Glutamatergic neuron (in vitro differentiated cells): ENCODE data around the gene TECRL. TPM values are rescaled to one million over a fixed set of nuclear protein-coding genes. Genes with fewer than 3 reads are reported as not detected.

ENCODE experiments used
- DNase-seq: peaks from one replicate; pipeline ENCODE4 v3.0.0; 2022
- H3K27ac Mint-ChIP-seq: one replicate; pipeline ENCODE4 v1.8.0; 2020; ENCODE audit warnings: mild to moderate bottlenecking, mixed read lengths, inconsistent platforms; ENCODE audit not compliant: unreplicated experiment
- H3K27me3 Mint-ChIP-seq: one replicate; pipeline ENCODE4 v1.8.0; 2020; ENCODE audit warnings: mild to moderate bottlenecking, moderate library complexity, mixed read lengths, inconsistent platforms; ENCODE audit not compliant: unreplicated experiment
- H3K36me3 Mint-ChIP-seq: one replicate; pipeline ENCODE4 v1.8.0; 2020; ENCODE audit warnings: mild to moderate bottlenecking, mixed read lengths, inconsistent platforms; ENCODE audit not compliant: unreplicated experiment
- H3K4me1 Mint-ChIP-seq: one replicate; pipeline ENCODE4 v1.8.0; 2020; ENCODE audit warnings: mild to moderate bottlenecking, low read depth, mixed read lengths, inconsistent platforms; ENCODE audit not compliant: unreplicated experiment
- H3K4me3 Mint-ChIP-seq: one replicate; pipeline ENCODE4 v1.8.0; 2020; ENCODE audit warnings: mild to moderate bottlenecking, mixed read lengths, inconsistent platforms; ENCODE audit not compliant: unreplicated experiment
- H3K9me3 Mint-ChIP-seq: one replicate; pipeline ENCODE4 v1.8.0; 2020; ENCODE audit warnings: mild to moderate bottlenecking, moderate library complexity, mixed read lengths, inconsistent platforms; ENCODE audit not compliant: unreplicated experiment
- total RNA-seq: library from RNA; stranded (reverse); fragmentation: NEBNext Ultra II Directional; extraction: Animal tissue kit (Norgen Biotek cat#: 25700); gene quantifications from one replicate; pipeline ENCODE4 v1.2.1, GENCODE V29; 2021; ENCODE audit not compliant: unreplicated experiment
- TF ChIP-seq, protein P1 (sequence below): fragments of 200-600 bp; sonication (generic); IDR thresholded peaks from one replicate; pipeline ENCODE4 v1.5.0; 2021; ENCODE audit not compliant: partially characterized antibody, unreplicated experiment

TECRL gene
- total RNA-seq, 1 donor from 2014 or later = not detected

DNA sequence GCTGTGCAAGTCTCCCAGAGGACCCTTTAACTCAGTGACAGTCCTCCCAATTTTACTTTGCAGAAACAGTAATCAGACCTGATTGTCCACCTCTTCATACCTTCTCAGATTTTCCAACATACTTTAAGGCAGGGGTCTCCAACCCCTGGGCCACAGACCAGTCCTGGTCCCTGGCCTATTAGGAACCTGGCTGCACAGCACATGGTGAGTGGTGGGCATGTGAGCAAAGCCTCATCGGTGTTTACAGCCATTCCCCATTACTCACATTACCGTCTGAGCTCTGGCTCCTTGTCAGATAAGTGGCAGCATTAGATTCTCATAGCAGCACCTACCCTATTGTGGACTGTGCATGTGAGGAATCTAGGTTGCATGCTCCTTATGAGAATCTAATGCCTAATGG is 74.3 kb downstream of the TECRL start:
- no peaks in the 10 kb centered on the region for H3K4me1 Mint-ChIP-seq
- no peak overlapping the region for H3K27ac Mint-ChIP-seq
- H3K4me3 Mint-ChIP-seq = no peak overlapping the region
- H3K27me3 Mint-ChIP-seq = no peaks in the 10 kb centered on the region
- TF ChIP-seq, protein P1, sequence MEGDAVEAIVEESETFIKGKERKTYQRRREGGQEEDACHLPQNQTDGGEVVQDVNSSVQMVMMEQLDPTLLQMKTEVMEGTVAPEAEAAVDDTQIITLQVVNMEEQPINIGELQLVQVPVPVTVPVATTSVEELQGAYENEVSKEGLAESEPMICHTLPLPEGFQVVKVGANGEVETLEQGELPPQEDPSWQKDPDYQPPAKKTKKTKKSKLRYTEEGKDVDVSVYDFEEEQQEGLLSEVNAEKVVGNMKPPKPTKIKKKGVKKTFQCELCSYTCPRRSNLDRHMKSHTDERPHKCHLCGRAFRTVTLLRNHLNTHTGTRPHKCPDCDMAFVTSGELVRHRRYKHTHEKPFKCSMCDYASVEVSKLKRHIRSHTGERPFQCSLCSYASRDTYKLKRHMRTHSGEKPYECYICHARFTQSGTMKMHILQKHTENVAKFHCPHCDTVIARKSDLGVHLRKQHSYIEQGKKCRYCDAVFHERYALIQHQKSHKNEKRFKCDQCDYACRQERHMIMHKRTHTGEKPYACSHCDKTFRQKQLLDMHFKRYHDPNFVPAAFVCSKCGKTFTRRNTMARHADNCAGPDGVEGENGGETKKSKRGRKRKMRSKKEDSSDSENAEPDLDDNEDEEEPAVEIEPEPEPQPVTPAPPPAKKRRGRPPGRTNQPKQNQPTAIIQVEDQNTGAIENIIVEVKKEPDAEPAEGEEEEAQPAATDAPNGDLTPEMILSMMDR = no peak
- H3K36me3 Mint-ChIP-seq = no peaks in the 10 kb centered on the region
- no peak for DNase-seq
- no peaks in the 10 kb centered on the region for H3K9me3 Mint-ChIP-seq

DNA sequence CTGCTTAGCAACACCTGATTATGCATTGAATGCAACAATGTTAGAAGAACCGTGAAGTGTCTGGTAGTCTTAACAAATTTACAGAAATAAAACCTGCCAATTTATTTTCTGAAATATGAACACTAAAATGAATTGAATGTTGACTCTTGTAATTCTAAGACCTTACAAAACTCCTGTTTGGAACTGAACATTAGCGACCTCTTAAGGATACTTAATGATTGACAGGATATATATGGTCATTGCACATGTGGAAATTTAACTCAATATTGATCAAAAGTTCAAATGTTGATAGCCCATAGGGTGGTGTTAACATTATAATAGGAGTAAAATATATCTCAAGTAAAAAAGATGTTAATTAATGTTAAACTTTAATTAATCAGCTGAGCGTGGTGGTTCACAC is 79.1 kb downstream of the TECRL start:
- H3K4me3 Mint-ChIP-seq = no peak overlapping the region
- TF ChIP-seq, protein P1 = peak; percentile 24
- no peak for DNase-seq

DNA sequence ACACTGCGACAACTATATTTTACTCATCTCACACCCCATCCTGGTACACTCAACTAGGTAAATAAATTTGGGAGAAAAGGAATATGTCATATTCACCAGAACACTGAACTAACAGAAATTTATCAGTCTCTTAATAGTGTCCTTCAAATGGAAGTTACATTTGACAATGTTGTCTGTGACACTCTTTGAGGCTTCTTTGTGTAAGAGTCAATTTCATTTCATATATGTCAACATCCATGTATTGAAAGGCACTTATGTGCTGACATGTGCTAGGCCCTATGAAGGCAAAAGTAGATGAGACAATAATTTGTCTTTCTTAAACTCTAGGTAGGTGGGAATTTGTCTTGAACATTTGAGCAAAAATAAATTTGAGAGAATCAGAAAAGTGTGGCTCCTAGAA is 82.0 kb downstream of the TECRL start:
- no peak overlapping the region for H3K27ac Mint-ChIP-seq
- H3K4me3 Mint-ChIP-seq = no peak overlapping the region
- TF ChIP-seq, protein P1 = no peak
- no peaks in the 10 kb centered on the region for H3K9me3 Mint-ChIP-seq
- no peaks in the 10 kb centered on the region for H3K4me1 Mint-ChIP-seq
- H3K27me3 Mint-ChIP-seq = no peaks in the 10 kb centered on the region
- H3K36me3 Mint-ChIP-seq = no peaks in the 10 kb centered on the region
- DNase-seq = no peak

More for the DNA sequence above, 79.1 kb downstream of the TECRL start:
- no peaks in the 10 kb centered on the region for H3K9me3 Mint-ChIP-seq
- no peaks in the 10 kb centered on the region for H3K27me3 Mint-ChIP-seq
- H3K4me1 Mint-ChIP-seq = no peaks in the 10 kb centered on the region
- H3K36me3 Mint-ChIP-seq = no peaks in the 10 kb centered on the region
- no peak overlapping the region for H3K27ac Mint-ChIP-seq

DNA sequence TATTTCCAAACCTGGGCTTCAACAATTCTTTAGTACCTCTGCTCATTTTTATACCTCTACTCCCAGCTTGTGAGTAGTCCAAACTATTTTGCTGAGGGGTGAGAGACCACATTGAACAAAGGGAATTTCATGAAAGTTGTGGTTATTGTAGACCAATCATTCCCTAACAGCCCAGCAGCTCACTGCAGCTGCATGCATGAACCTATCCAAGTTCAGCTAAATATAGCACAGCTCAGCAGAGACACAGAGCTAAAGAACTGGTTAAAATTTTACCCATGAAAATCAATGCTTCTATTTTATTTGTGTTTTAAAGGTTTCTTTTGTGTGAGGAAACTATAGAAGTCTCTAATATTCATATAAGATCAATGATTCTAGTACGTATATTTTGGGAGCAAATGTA is 82.7 kb downstream of the TECRL start:
- TF ChIP-seq, protein P1 = no peak
- DNase-seq = no peak
- Mint-ChIP-seq H3K27me3 (no peaks in the 10 kb centered on the region), H3K4me3 (no peak overlapping the region), H3K27ac (no peak overlapping the region), H3K9me3 (no peaks in the 10 kb centered on the region), H3K36me3 (no peaks in the 10 kb centered on the region), H3K4me1 (no peaks in the 10 kb centered on the region)

DNA sequence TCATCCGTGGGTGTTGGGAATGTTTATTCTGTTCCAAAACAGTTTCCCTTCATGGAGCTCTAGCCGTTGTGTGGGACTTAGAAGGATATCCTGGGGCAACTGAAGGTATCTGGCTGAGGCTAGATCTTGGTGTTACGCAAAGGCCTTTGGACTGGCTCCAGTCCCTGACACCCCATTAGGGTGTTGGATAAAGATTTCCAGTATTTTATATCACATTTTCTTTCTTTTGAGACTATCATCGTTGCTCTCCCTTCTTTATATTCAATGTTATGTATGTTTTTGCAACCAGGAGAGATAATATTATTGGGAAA is 103.0 kb downstream of the TECRL start:
- peaks cover 4% of the 10 kb centered on the region for H3K36me3 Mint-ChIP-seq
- H3K27ac Mint-ChIP-seq = no peak overlapping the region
- DNase-seq = no peak
- H3K9me3 Mint-ChIP-seq = peaks cover 4% of the 10 kb centered on the region
- H3K4me3 Mint-ChIP-seq = no peak overlapping the region
- TF ChIP-seq, protein P1 = no peak
- no peaks in the 10 kb centered on the region for H3K27me3 Mint-ChIP-seq
- H3K4me1 Mint-ChIP-seq = no peaks in the 10 kb centered on the region
